ENCODE data around the gene ABHD17A. TPM values are rescaled to one million over a fixed set of nuclear protein-coding genes. Genes with fewer than 3 reads are reported as not detected.

ABHD17A gene
- total and polyA plus RNA-seq, 9 of the 15 experiments (the other 6 are each of a cell fraction or from before 2014, with no cell fraction given), result 0.04 to 135 (median 21.8) TPM; not detected in 1

- no peak for TF ChIP-seq ZNF407 (IDR thresholded peaks at IDR 0.05; ENCODE audit: low read depth)
- TF ChIP-seq MEF2A (IDR thresholded peaks at IDR 0.05; ENCODE audit: control insufficient read depth, low read depth, low read length), result no peak
- TF ChIP-seq XRCC4 (IDR thresholded peaks at IDR 0.05; ENCODE audit: extremely low read depth, insufficient read depth, insufficient read length), result no peak
- peak; percentile 91 for TF ChIP-seq REST (IDR thresholded peaks at IDR 0.05; ENCODE audit: borderline replicate concordance)
- no peak; the same call in 1 of the 2 replicates for TF ChIP-seq REST (CRISPR knock-in tag; IDR thresholded peaks at IDR 0.05; ENCODE audit: low read depth)
- no peak for TF ChIP-seq ATF3 (IDR thresholded peaks at IDR 0.05)
- no peak for TF ChIP-seq ATF3 (CRISPR knock-in tag; conservative IDR thresholded peaks at IDR 0.05)
Measured at GRCh38 chr19:1875646-1876495, 9.4 kb downstream of the ABHD17A start (continued).

All from K562 (cell line).